GM21423 (cell line): ENCODE measurements around the gene TRPV6.

Source experiments
- ATAC-seq: cut with Tn5 transposase; IDR thresholded peaks from one replicate; pipeline ENCODE4 v1.9.1; 2021; ENCODE audit warnings: mild to moderate bottlenecking, moderate library complexity; ENCODE audit not compliant: unreplicated experiment

Gene TRPV6

DNA sequence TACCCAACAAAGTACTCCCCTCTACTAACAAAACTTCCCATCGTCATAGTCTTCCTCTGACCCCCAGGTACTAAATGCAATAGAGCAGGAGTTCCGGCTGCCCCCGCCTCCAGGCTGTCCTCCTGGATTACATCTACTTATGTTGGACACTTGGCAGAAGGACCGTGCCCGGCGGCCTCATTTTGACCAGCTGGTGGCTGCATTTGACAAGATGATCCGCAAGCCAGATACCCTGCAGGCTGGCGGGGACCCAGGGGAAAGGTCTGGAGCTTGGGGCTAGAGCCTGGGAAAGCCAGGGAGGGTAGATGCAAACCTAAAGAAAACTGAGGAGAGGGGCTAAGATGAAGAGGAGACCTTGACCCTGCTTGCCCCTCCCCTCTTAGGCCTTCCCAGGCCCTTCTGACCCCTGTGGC, 15.4 kb downstream of the TRPV6 start:
- no peak for ATAC-seq

DNA sequence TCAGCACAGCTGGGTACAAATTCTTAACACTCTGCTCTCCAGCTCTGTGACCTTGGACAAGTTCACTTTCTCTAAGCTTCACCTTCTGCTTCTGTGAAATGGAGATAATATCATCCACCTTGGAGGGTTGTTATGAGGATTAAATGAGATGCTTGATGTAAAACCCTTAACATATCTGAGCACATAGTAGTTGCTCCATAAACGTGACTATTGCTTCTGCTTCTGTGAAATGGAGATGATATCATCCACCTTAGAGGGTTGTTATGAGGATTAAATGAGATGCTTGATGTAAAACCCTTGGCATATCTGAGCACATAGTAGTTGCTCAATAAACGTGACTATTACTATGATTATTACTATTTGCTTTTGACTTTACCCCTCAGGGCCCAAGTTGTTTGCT, 16.1 kb downstream of the TRPV6 start:
- no peak for ATAC-seq

DNA sequence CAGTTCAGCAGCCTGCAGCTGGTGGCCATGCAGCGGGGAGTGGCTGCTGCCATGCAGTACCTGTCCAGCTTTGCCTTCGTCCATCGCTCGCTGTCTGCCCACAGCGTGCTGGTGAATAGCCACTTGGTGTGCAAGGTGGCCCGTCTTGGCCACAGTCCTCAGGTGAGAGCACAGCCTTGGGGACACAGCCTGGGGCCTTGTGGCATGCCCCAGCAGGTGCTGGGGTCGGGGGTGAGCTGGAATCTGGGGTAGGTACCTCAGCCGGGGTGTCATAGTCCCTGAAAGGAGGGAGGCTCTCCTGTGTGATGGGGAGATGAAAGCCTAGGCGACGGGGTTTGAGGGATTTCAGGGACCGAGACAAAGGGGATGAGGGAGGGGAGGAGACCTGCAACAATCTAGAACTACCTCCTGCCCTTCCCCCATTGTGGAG, 16.5 kb downstream of the TRPV6 start:
- ATAC-seq, result no peak

DNA sequence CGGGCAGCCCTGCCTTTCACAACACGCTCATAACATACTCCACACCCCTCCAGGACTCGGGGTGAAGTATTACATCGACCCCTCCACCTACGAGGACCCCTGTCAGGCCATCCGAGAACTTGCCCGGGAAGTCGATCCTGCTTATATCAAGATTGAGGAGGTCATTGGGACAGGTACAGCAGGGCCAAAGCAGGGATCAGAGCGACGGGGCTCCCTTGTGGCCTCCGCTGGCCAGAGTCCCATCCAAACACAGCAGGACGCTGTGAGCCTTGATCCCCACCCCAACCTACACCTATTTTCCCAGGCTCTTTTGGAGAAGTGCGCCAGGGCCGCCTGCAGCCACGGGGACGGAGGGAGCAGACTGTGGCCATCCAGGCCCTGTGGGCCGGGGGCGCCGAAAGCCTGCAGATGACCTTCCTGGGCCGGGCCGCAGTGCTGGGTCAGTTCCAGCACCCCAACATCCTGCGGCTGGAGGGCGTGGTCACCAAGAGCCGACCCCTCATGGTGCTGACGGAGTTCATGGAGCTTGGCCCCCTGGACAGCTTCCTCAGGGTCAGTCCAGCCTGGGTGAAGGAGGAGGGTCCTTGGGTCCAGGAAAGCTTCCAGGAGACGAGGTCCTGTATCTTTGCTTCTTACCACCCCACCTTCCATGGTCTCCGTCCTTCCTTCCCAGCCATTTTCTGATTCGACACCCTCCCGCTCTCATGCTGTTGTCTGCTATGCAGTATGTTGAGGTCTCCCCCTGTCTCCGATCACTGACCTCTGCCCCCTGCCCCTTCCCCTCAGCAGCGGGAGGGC, 17.2 kb downstream of the TRPV6 start:
- no peak for ATAC-seq

DNA sequence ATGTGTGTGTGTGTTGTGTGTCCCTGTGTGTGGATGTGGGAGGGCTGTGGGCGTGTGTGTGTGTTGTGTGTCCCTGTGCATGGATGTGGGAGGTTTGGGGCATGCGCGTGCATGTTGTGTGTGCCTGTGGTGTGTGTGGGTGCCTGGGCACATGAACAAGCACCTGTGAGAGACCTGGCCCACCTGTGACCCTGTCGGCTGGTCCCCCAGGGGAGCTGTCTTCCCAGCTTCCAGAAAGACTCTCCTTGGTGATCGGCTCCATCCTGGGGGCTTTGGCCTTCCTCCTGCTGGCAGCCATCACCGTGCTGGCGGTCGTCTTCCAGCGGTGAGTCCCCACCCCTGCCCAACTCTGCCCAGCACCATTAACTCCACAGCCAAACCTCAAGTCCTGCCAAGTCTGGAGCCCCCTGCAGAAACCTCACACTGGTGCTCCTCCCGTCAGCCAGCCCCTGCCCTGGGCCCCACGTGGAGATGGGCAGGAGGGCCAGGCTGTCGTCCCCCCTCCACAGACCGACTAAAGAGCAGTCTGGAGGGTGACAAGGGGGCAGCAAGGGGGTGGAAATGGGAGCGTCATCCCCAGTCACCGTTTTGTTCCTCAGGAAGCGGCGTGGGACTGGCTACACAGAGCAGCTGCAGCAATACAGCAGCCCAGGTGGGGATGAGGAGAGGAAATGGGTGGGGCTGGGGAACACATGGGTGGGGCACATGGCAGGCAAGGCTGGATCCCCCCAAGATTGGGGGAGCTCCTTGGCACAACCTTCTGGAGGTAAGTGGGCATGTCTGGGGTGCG, 18.0 kb downstream of the TRPV6 start:
- ATAC-seq, result no peak

DNA sequence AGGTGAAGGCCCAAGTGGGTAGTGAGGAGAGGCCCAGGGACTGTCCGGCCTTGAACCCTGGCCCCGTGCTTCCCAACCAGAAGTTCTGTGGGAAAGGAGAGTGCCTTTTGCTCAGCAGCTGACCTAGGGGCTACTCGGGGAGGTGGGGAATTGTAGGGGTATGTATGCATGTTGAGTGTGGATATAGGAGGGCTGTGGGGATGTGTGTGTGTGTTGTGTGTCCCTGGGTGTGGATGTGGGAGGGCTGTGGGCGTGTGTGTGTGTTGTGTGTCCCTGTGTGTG, 18.5 kb downstream of the TRPV6 start:
- ATAC-seq, result no peak

DNA sequence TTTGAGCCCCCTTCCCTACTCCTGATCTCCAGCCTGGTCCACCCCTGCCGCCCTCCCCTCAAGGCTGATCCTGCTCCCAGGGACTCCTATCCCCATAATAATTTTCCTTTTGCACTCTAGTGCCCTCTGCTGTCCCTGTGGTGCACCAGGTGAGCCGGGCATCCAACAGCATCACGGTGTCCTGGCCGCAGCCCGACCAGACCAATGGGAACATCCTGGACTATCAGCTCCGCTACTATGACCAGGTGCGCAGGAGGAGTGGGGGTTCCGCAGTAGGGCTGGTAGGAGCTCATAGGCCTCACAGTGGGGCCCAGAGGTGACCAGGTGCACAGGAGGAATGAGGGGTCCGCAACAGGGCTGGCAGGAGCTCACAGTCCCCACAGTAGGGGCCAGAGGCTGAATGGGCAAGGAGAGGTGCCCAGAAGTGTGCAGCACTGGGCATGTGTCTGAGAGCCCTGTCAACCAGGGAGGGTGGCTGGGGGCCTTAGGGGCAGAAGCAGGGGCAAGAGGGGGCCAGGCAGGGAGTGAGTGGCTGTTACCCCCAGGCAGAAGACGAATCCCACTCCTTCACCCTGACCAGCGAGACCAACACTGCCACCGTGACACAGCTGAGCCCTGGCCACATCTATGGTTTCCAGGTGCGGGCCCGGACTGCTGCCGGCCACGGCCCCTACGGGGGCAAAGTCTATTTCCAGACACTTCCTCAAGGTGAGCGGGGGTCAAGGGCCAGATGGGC, 19.0 kb downstream of the TRPV6 start:
- no peak for ATAC-seq

DNA sequence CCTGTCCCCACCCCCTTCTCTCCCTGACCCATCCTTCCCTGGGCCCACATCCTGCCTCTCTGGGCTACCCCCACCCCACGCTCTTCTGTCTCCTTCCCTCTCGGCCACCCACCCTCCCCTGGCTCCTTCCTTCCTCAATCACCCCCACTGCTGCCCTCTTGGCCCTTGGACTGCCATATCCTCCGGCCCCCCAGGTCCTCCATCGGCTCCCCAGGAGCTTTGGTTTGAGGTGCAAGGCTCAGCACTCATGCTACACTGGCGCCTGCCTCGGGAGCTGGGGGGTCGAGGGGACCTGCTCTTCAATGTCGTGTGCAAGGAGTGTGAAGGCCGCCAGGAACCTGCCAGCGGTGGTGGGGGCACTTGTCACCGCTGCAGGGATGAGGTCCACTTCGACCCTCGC, 19.8 kb downstream of the TRPV6 start:
- no peak for ATAC-seq

DNA sequence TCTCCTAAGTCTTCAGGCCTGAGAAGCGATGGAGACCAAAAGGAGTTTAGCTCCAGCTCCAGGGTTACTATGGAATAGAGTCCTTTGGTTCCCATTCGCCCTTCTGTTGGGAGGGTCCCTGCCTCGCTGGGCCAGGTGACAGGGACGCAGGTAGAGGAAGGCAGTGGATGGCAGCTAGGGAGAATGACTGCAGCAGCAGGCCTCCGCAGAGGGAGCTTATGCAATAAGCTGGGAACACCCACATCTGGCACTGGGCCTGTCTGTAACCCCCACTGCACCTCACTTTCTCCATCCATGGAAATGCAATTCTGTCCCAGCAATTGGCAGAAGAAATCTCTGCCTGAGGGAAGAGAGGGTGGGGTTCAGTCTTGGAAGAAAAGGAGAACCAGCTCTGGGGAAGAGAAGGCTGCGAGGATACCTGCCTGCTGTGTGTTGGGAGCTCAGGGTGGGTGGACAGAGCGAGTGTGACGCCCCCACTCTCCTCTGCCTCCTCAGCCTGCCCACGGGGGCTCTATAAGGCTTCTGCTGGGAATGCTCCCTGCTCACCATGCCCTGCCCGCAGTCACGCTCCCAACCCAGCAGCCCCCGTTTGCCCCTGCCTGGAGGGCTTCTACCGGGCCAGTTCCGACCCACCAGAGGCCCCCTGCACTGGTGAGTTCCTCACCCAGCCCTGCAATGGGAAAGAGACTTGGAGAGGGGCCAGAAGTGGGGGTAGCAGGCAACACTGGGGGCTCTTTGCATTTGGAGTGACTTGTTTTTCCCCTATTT, 20.4 kb downstream of the TRPV6 start:
- ATAC-seq, result no peak

DNA sequence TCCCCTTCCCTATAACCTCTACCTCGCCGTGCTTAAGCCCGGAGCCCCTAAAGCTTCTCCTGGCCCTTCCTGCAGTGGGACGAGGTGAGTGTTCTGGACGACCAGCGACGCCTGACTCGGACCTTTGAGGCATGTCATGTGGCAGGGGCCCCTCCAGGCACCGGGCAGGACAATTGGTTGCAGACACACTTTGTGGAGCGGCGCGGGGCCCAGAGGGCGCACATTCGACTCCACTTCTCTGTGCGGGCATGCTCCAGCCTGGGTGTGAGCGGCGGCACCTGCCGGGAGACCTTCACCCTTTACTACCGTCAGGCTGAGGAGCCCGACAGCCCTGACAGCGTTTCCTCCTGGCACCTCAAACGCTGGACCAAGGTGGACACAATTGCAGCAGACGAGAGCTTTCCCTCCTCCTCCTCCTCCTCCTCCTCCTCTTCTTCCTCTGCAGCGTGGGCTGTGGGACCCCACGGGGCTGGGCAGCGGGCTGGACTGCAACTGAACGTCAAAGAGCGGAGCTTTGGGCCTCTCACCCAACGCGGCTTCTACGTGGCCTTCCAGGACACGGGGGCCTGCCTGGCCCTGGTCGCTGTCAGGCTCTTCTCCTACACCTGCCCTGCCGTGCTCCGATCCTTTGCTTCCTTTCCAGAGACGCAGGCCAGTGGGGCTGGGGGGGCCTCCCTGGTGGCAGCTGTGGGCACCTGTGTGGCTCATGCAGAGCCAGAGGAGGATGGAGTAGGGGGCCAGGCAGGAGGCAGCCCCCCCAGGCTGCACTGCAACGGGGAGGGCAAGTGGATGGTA, 21.5 kb downstream of the TRPV6 start:
- no peak for ATAC-seq

DNA sequence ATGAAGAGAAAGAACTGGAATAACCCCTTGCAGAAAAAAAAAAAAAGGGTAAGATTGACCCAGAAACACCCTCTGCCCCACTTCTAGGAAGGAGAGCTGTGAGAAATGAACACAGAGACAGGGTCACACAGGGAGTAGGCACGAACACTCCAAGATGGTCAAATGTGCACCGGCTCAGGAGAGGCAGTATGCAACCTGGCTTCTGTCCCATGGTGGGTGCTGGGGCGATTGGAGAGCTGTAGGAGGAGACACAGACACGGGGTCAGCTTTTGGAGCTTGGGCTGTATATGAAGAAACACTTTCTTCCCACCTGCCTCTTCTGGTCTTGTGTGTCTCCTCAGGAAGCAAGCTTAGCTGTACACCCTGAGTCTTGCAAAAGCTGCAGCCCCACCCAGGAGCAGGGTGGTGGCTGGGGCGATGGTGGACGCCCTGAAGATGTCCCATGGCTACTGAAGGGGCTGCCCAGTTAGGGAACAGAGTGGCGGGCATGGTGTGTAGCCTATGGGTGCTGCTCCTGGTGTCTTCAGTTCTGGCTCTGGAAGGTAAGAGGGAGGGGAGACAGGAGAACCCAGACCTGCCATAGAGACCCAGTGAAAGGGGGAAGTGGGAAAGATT, 22.7 kb downstream of the TRPV6 start:
- no peak for ATAC-seq

DNA sequence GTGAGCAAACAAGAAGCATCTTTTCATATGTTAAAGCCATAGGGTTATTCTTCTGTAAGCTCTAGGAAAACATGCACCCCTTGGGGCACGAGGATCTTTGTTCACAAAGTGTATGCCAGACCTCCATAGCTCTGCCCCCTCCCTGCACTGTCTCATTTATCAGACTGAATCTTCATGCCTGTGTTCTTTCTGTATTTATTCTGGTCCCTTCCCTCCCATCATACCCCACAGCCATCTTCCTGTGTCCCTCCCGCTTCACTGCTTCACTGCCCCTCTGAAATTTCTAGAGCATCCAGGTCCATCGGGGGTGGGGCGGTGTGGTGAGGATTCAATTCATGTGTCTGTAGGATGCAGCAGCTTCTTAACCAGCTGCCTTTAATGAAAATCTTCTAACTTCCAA, 23.2 kb downstream of the TRPV6 start:
- ATAC-seq, result no peak

DNA sequence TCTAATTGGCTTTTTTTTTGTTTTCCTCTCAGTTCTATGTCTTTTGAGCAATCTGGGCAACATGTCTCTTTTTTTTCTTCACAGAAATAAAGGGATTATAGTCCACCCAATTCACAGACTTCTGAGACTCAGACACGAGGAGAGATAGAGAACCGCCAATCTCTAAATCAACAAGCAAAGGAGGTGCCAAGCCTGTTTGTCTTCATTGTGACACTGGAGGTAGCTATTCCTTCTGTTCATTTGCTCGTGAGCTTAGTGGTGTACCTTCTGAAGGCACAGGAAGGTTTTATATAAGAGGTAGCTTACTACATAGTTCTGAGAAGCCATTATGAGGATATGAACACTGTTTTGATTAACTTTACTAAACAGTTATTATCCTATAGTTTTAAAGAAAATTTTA, 24.6 kb downstream of the TRPV6 start:
- no peak for ATAC-seq

DNA sequence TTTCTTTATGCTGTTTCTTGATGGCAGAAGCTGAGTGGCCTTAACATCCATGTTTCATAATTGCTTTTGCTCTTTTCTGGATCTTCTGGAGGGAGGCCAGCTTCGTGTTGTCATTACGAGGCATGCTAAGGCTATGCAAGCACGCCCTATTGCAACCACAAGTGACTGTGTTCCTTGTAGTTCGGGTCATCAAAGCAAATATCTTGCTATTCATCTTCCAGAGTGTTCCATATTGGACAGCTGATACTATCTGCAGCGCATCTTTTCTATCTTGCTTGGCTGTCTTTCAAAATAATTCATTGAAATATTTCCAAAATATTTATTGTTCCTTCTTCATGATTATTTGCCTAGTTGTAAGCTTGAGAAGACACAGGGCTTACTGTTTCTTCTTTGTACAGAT, 25.7 kb downstream of the TRPV6 start:
- no peak for ATAC-seq

DNA sequence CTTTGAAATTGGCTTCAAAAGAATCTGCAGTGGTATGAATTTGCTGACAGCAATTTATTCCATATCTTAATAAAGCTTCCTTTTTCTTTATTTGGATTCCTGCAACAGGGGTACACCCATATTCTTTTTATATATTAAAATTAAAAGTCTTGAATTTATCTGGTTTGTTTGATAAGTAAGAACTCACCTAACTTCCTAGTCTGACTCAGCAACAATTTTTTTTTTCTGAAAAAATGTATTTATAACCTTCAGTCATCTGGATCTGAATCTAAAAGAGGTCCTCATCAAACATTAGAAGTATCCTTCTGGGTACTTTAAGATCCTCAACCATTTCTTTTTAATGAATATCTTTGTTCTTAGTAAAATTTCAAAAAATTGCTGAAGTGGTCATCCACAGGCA, 26.1 kb downstream of the TRPV6 start:
- no peak for ATAC-seq

DNA sequence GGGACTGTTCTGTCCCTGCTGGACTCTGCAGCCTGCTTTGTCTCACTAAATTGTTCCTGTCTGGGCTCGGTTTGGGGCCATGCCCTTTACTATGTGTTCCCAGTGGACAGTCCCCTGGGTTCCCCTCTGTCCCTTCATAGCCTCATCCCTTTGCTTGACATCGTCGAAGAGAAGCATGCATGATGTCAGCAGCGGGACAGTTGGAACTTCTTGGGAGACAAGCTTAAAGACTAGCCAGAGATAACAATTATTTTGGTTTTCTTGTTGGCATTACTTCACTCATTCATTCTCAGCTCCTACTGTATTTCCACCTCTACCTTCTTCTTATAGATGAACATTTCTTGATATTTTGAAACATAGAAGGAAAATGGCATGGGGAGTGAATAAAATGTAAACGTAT, 27.9 kb downstream of the TRPV6 start:
- no peak for ATAC-seq

DNA sequence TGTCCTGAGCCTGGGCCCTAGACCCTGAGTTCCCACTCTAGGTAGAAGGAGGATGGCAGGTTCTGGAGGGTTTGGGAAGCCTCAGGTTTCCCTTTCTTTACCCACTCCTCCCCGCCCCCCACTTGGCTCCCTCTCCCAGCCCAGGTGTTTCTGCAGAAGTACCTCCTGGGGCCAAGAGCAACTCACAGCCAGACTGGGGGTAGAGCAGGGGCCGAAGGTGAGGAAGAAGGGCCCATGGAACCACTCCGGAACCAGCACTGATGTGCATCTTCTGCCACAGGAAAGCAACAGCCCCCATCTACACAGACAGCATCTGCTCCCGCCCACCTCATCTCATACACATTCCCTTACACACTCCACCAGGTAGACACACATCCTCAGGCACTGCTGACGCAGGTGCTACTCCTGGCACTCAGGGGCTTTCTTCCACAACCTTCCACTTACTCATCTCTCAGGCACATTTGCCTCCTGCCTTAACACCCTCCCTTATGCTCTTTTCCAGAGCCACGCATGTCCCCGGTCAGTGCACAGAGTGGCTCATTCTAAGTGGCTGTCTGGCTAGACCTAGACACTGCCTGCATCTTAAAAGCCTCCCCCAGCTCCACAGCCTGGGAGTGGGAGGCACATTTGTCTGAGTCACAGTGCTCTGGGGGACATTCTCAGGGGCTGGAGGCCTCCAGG, 28.8 kb downstream of the TRPV6 start:
- no peak for ATAC-seq

DNA sequence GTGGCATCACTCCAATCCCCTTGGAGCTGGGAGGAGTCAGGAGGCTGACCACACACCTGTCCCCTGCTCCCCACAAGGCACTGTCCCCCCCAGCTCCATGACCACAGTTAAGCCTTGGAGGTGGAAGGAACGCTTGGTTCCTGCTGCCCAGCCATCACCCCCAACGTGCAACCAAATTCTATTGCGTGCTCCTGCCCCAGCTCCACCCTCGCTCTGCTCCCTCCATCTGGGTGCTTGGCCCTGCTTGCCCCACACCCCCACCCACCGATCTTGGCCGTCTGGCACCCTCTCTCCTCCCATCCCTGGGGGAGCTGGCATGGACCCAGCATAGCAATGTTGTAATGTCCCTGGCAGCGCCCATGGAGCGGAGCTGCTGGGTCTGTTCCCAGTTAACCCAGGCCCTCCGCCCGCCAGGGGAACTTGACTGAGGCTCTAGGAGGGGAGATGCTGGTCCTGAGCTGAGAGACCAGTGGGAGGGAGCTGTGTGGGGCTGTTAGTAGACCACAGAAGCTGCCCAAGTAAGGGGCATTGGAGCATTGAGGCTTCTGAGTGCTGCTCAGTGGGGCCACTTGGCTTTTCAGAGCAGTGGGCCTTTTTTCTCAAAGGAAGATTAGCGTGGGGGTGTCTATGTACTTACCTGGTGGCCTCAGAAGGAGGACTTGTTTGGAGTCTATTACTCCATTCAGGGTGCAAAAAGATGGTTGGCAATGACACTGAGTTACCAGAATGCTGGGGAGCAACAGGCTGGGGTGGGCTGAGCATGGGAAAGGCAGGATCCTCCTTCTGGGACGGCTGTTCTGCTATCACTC, 29.6 kb downstream of the TRPV6 start:
- ATAC-seq, result no peak
